Gastroesophageal sphincter (tissue), 3 donors: ENCODE results near the gene VAV2.

ENCODE experiments used
- CTCF ChIP-seq, 4 experiments: fragments of 200-600 bp in 2 of 4; fragments of 450-650 bp in 2 of 4; sonication (generic) in 1 of 4; IDR thresholded peaks; one replicate each; pipeline ENCODE4 v1.5.1; 2017 to 2019; ENCODE audit warnings: antibody characterized with exemption in 4 of 4, mild to moderate bottlenecking in 2 of 4, moderate library complexity in 2 of 4
- EP300 ChIP-seq: sonication (generic); formaldehyde crosslinking; IDR thresholded peaks from one replicate; pipeline ENCODE4 v1.6.1; 2017; ENCODE audit warnings: antibody characterized with exemption, mild to moderate bottlenecking
- POLR2A ChIP-seq, 2 donors: fragments of 450-650 bp; IDR thresholded peaks; one replicate each; pipeline ENCODE4 v1.6.1; 2017; ENCODE audit warnings: antibody characterized with exemption in 2 of 2, mild to moderate bottlenecking in 2 of 2, moderate library complexity in 1 of 2
- POLR2AphosphoS5 ChIP-seq: sonication (generic); formaldehyde crosslinking; IDR thresholded peaks from one replicate; pipeline ENCODE4 v1.6.1; 2017; ENCODE audit warnings: antibody characterized with exemption

- TF ChIP-seq POLR2AphosphoS5 (no peak), CTCF (IDR thresholded peaks at IDR 0.05) (no peak), EP300 (no peak), POLR2A (IDR thresholded peaks at IDR 0.05) (no peak)
Measured at GRCh38 chr9:133939171-133939785, 52.8 kb downstream of the VAV2 start.
